Measurements from ENCODE around the gene WDR46. TPM values are rescaled to one million over a fixed set of nuclear protein-coding genes. Genes with fewer than 3 reads are reported as not detected.

The WDR46 gene
- total and polyA plus RNA-seq, 10 of the 15 experiments (the other 5 are each of a cell fraction or from before 2014, with no cell fraction given): 10.1 to 147 (median 86.0) TPM

GRCh38 chr6:33306356-33306755 is 17.3 kb upstream of the WDR46 start:
- Histone ChIP-seq H3K4me1 (ENCODE audit: control insufficient read depth, insufficient read depth, low read length) (no peaks in the 10 kb centered on the region), H3K9me3 (replicated peaks; ENCODE audit: control insufficient read depth, insufficient read depth, low read length) (no peaks in the 10 kb centered on the region), H4K20me1 (ENCODE audit: control insufficient read depth, insufficient read depth) (peaks cover 5% of the 10 kb centered on the region; the same call in 1 of the 2 replicates), H3K27ac (ENCODE audit: control insufficient read depth, insufficient read depth) (no peak overlapping the region), H3K4me3 (no peak overlapping the region), H3K27me3 (replicated peaks in 1 of 2; ENCODE audit: control insufficient read depth in 2 of 2, insufficient read depth in 2 of 2, low read length in 1 of 2) (no peaks in the 10 kb centered on the region), H3K9ac (ENCODE audit: control insufficient read depth, insufficient read depth, low read length) (no peak overlapping the region), H3K79me2 (ENCODE audit: control insufficient read depth, insufficient read depth, low read length) (peaks cover 35% of the 10 kb centered on the region), H3K36me3 (ENCODE audit: control insufficient read depth in 2 of 2, insufficient read depth in 2 of 2, low read length in 1 of 2) (peaks cover 19% of the 10 kb centered on the region in 2 experiments), H2AFZ (ENCODE audit: control insufficient read depth, low read depth, low read length) (no peak overlapping the region), H3K4me2 (ENCODE audit: control insufficient read depth, insufficient read depth) (no peak overlapping the region)
- RAD21 ChIA-PET (ENCODE audit: unreplicated experiment): no interaction called here
- BruUV-seq (replicated peaks): no TSS peak
- TF ChIP-seq JUNB (IDR thresholded peaks at IDR 0.05): no peak
- no peak for TF ChIP-seq CHD1 (IDR thresholded peaks at IDR 0.05; ENCODE audit: low read depth, low read length)
- no peak for TF ChIP-seq HDAC2 (IDR thresholded peaks at IDR 0.05)
- no peak for TF ChIP-seq PAX5 (IDR thresholded peaks at IDR 0.05; ENCODE audit: borderline replicate concordance, low read depth, low read length)
- no peak for TF ChIP-seq RELA (IDR thresholded peaks at IDR 0.05; ENCODE audit: borderline replicate concordance, partially characterized antibody)
- no peak for TF ChIP-seq SUZ12 (IDR thresholded peaks at IDR 0.05; ENCODE audit: unreplicated experiment)
- TF ChIP-seq SREBF2 (IDR thresholded peaks at IDR 0.05; ENCODE audit: low read length): no peak
- no peak for TF ChIP-seq TARDBP (IDR thresholded peaks at IDR 0.05; ENCODE audit: borderline replicate concordance)
- TF ChIP-seq YY1 (IDR thresholded peaks at IDR 0.05; ENCODE audit: low read depth, low read length): no peak
- TF ChIP-seq ZNF24 (IDR thresholded peaks at IDR 0.05): no peak
- TF ChIP-seq CREM (IDR thresholded peaks at IDR 0.05; ENCODE audit: low read depth): no peak
- TF ChIP-seq KAT2A (conservative IDR thresholded peaks at IDR 0.05; ENCODE audit: control insufficient read depth, low read depth, low read length): no peak
- in situ Hi-C loops (cut with MboI): no loop called here
- POLR2A ChIA-PET: interaction anchor here (0.7 kb wide), 1 partner anchor 22 kb away, joined by 4 read pairs; no protein-coding TSS in a partner anchor
- WGBS (ENCODE audit: insufficient coverage, insufficient replicate concordance, low lambda C conversion rate, missing lambda C conversion rate): 97% methylated on average over 4 of the region's 4 CpGs
- intact Hi-C loops (cut with micrococcal nuclease; ENCODE audit: unreplicated experiment): no loop called here
- DNase-seq (ENCODE audit: low read depth, low spot score) (no peak), FAIRE-seq (no peak), ATAC-seq (no peak)
- SMC1A ChIA-PET (ENCODE audit: uncharacterized antibody, unreplicated experiment): no interaction called here
- CTCF ChIA-PET: interaction anchor here (1.1 kb wide), 1 partner anchor 39 kb away, joined by 5 read pairs; no protein-coding TSS in a partner anchor

All from GM12878 (cell line).